ENCODE results near the gene EML6.

EML6 gene

GRCh38 chr2:54914637-54915036 lies 191.2 kb downstream of the EML6 start:
- no peak for DNase-seq (ENCODE audit: low read depth)

GRCh38 chr2:54915101-54915500 lies 191.6 kb downstream of the EML6 start:
- no peak for DNase-seq (ENCODE audit: low read depth)

- no peak for DNase-seq (ENCODE audit: low read depth)
Measured at GRCh38 chr2:54916637-54917036, 193.2 kb downstream of the EML6 start.

GRCh38 chr2:54918647-54919280 lies 195.3 kb downstream of the EML6 start:
- DNase-seq (ENCODE audit: low read depth), result no peak

GRCh38 chr2:54920660-54921059 lies 197.2 kb downstream of the EML6 start:
- no peak for DNase-seq (ENCODE audit: low read depth)

- no peak for DNase-seq (ENCODE audit: low read depth)
Measured at GRCh38 chr2:54924121-54924520, 200.7 kb downstream of the EML6 start.

- no peak for DNase-seq (ENCODE audit: low read depth)
Measured at GRCh38 chr2:54925022-54925421, 201.6 kb downstream of the EML6 start.

- no peak for DNase-seq (ENCODE audit: low read depth)
Measured at GRCh38 chr2:54927085-54927750, 203.8 kb downstream of the EML6 start.

GRCh38 chr2:54927751-54928615 lies 204.5 kb downstream of the EML6 start:
- no peak for DNase-seq (ENCODE audit: low read depth)

- no peak for DNase-seq (ENCODE audit: low read depth)
Measured at GRCh38 chr2:54928719-54929118, 205.3 kb downstream of the EML6 start.

- DNase-seq (ENCODE audit: low read depth), result no peak
Measured at GRCh38 chr2:54931473-54931872, 208.0 kb downstream of the EML6 start.

- DNase-seq (ENCODE audit: low read depth), result no peak
Measured at GRCh38 chr2:54935389-54935788, 211.9 kb downstream of the EML6 start.

- DNase-seq (ENCODE audit: low read depth), result no peak
Measured at GRCh38 chr2:54936766-54937165, 213.3 kb downstream of the EML6 start.

GRCh38 chr2:54939446-54940118 lies 216.1 kb downstream of the EML6 start:
- DNase-seq (ENCODE audit: low read depth), result no peak

- no peak for DNase-seq (ENCODE audit: low read depth)
Measured at GRCh38 chr2:54940723-54941122, 217.3 kb downstream of the EML6 start.

GRCh38 chr2:54941248-54941984 lies 218.0 kb downstream of the EML6 start:
- DNase-seq (ENCODE audit: low read depth), result no peak

- no peak for DNase-seq (ENCODE audit: low read depth)
Measured at GRCh38 chr2:54942373-54942772, 218.9 kb downstream of the EML6 start.

GRCh38 chr2:54944724-54945326 lies 221.4 kb downstream of the EML6 start:
- DNase-seq (ENCODE audit: low read depth), result no peak

- DNase-seq (ENCODE audit: low read depth), result no peak
Measured at GRCh38 chr2:54945391-54946219, 222.1 kb downstream of the EML6 start.

- no peak for DNase-seq (ENCODE audit: low read depth)
Measured at GRCh38 chr2:54946220-54946805, 222.9 kb downstream of the EML6 start.
